ENCODE measurements around the gene FRMPD2. TPM values are rescaled to one million over a fixed set of nuclear protein-coding genes. Genes with fewer than 3 reads are reported as not detected.

The FRMPD2 gene
- total RNA-seq, result not detected in 2 replicates

GRCh38 chr10:48274636-48275035 lies at the start of gene FRMPD2:
Gene FRMPD2 (minus strand): TSS chr10:48274696. CDS start chr10:48274567, 129 bp downstream.

GRCh38 chr10:48306265-48306869 lies 31.9 kb upstream of the FRMPD2 start, which contains the start of gene MAPK8:
Gene MAPK8 (plus strand): TSS chr10:48306677. CDS start chr10:48401661, 94,984 bp downstream.

Other genes with a start within 250 kb of the FRMPD2 start
- 44.6 and 47.5 TPM in 2 replicates for gene MAPK8, start 32.0 kb upstream of the FRMPD2 start, total RNA-seq